ENCODE results near the gene USP38.

USP38 gene

DNA sequence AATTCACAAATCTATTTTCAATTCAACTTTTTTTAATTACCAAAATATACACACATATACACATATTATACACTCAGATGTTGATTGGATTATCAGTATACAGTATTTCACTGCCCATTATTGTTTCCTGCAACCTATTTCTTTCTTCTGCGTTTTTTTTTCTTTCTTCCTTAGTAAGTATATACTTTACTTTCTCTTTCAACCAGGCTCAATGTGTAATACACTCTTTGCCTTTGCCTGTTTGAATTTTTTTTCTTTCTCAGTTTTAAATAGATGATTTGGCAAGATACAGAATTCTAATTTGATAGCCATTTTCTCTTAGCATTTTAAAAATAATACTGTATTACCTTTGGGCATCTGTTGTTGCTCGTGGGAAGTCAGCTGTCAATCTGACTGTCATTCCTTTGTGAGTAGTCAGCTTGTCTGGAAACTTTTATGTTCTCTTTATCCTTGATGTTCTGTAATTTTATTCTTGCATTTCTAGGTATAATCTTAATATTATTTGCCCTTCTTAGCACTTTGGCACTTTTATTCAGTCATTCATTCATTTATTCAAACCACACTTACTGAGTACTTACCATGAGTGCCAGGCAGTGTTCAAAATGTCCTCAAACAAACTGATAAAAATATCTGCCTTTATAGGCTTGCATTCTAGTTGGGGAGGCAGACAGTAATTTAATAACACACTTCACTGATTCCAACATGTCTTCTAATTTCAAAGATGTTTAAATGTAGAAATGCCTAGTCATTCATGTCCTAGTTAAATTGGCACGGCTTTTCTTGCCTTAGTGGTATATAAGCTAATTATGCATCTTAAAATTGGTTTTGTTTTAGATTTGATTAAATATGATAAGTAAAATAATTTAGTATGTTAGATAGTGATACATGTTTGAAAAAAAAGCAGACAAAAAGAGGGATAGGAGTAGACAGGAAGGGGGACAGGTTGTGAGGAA, 3.7 kb downstream of the USP38 start:
- ChIA-PET POLR2A (no interaction called here), CTCF (interaction anchor here (2.4 kb wide), 1 partner anchor 12 kb away, joined by 8 read pairs; no protein-coding TSS in a partner anchor)
- DNase-seq (ENCODE audit: extremely low spot score): no peak
- TF ChIP-seq, protein P1, sequence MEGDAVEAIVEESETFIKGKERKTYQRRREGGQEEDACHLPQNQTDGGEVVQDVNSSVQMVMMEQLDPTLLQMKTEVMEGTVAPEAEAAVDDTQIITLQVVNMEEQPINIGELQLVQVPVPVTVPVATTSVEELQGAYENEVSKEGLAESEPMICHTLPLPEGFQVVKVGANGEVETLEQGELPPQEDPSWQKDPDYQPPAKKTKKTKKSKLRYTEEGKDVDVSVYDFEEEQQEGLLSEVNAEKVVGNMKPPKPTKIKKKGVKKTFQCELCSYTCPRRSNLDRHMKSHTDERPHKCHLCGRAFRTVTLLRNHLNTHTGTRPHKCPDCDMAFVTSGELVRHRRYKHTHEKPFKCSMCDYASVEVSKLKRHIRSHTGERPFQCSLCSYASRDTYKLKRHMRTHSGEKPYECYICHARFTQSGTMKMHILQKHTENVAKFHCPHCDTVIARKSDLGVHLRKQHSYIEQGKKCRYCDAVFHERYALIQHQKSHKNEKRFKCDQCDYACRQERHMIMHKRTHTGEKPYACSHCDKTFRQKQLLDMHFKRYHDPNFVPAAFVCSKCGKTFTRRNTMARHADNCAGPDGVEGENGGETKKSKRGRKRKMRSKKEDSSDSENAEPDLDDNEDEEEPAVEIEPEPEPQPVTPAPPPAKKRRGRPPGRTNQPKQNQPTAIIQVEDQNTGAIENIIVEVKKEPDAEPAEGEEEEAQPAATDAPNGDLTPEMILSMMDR (IDR thresholded peaks at IDR 0.05; ENCODE audit: control extremely low read depth, extremely low read depth, low read depth, missing control alignments): no peak

DNA sequence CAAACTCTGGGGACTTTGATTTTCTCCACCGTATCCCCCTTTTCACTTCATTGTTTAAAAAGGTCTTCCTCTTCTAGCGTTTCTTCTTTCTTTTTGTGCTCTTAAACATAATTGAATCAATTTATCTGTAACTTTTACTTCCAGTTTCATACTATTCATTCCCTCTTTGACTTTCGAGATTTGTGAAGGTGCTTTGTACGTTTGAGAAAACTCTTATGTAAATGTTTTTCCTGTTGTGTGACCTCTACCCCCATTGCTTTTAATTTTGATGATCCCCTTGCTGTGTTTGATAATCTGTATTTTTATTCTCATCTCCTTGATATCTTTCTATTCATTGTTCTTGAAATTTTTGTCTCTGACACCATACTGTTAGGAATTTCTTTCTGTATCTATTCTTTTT, 4.8 kb downstream of the USP38 start:
- ChIA-PET CTCF (interaction anchor here (2.4 kb wide), 1 partner anchor 11 kb away, joined by 8 read pairs; no protein-coding TSS in a partner anchor), POLR2A (no interaction called here)
- peak; percentile 9 for DNase-seq (ENCODE audit: extremely low spot score)
- TF ChIP-seq, protein P1 (IDR thresholded peaks at IDR 0.05; ENCODE audit: control extremely low read depth, extremely low read depth, low read depth, missing control alignments): no peak

DNA sequence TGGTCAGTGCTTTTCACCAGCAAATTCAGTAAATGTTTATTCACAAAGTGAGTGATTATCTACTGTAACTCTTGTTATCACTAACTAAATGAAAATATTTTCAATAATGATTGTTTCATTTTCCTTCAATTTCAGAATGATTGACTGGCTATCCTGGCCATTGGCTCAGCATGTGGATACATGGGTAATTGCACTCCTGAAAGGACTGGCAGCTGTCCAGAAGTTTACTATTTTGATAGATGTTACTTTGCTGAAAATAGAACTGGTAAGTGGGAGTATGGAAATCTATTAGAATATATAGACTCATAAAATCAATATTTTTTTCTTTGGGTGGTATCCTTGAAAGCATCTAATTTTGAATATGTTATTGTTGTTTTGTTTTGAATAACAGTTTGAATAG, 10.9 kb downstream of the USP38 start:
- TF ChIP-seq, protein P1 (IDR thresholded peaks at IDR 0.05; ENCODE audit: control extremely low read depth, extremely low read depth, low read depth, missing control alignments): no peak
- no peak for DNase-seq (ENCODE audit: extremely low spot score)
- POLR2A ChIA-PET: no interaction called here
- CTCF ChIA-PET: interaction anchor here (1.4 kb wide), 1 partner anchor 10 kb away, joined by 3 read pairs; no protein-coding TSS in a partner anchor

DNA sequence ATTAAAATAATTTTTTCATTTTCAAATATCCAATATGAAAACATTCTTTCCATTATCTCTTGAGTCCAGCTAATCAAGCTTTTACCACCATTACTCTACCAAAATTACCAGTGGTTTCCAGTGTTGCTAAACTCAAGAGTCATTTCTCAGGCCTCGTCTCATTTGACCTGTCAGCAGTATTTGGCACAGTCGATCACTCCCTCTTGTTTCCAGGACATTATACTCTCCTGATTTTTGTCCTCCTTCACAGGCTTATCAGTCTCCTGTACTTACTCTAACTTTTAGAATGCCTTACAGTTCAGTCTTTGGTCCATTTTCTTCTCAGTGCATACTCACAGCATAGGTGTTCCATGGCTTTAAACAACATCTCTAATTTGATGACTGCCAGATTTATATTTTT, 11.6 kb downstream of the USP38 start:
- ChIA-PET POLR2A (no interaction called here), CTCF (interaction anchor here (1.4 kb wide), 2 partner anchors 11 to 17 kb away, joined by 3 read pairs; no protein-coding TSS in a partner anchor)
- DNase-seq (ENCODE audit: extremely low spot score): no peak
- TF ChIP-seq, protein P1 (IDR thresholded peaks at IDR 0.05; ENCODE audit: control extremely low read depth, extremely low read depth, low read depth, missing control alignments): no peak

DNA sequence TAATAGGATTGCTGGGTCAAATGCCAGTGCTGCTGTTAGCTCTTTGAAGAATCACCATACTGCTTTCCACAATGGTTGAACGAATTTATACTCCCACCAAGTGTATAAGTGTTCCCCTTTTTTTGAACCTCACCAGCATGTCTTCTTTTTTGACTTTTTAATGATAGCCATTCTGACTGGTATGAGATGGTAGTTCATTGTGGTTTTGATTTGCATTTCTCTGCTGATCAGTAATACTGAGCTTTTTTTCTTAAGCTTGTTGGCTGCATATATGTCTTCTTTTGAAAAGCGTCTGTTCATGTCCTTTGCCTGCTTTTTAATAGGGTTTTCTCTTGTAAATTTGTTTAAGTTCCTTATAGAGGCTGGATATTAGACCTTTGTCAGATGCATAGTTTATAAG, 14.8 kb downstream of the USP38 start:
- POLR2A ChIA-PET: no interaction called here
- CTCF ChIA-PET: interaction anchor here (1.4 to 3.6 kb wide), 5 partner anchors 7 to 176 kb away, joined by 3 to 21 read pairs (median 4); no protein-coding TSS in a partner anchor

DNA sequence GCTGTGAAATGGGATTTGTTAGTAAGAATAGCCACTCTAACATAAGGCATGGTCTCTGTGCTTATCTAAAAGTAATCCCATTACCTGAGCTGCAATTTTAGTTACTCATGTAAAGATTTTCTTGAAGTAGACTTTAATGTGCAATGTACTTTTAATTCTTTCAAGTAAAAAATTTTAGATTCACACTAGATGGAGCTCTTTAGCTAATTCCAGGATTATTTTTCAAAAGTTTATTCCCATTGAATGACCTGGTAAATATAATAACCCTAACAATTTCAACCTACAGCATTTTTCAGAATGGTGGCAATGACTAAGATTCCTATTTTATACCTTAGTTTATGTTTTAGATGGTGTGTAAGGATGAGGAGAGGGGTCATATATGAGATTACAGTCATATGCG, 18.1 kb downstream of the USP38 start:
- TF ChIP-seq, protein P1 (IDR thresholded peaks at IDR 0.05; ENCODE audit: control extremely low read depth, extremely low read depth, low read depth, missing control alignments): peak; percentile 29
- DNase-seq (ENCODE audit: extremely low spot score): no peak
- CTCF ChIA-PET: interaction anchor here (1.0 to 3.6 kb wide), 6 partner anchors 10 to 282 kb away, joined by 3 to 21 read pairs (median 4); no protein-coding TSS in a partner anchor
- POLR2A ChIA-PET: no interaction called here

More for the DNA sequence above, 14.8 kb downstream of the USP38 start:
- no peak for DNase-seq (ENCODE audit: extremely low spot score)
- TF ChIP-seq, protein P1 (IDR thresholded peaks at IDR 0.05; ENCODE audit: control extremely low read depth, extremely low read depth, low read depth, missing control alignments): no peak

Data from GM10248 (cell line).